Astrocyte (in vitro differentiated cells and primary cell): ENCODE data around the gene IMPDH2.

Source experiments
- CTCF ChIP-seq: IDR thresholded peaks from 2 replicates; pipeline ENCODE4 v1.5.1; 2011; ENCODE audit warnings: low read depth, mild to moderate bottlenecking, inconsistent platforms, low read length, moderate library complexity; ENCODE audit not compliant: insufficient read depth
- EZH2 ChIP-seq: IDR thresholded peaks from 2 replicates; pipeline ENCODE4 v1.6.1; 2012; ENCODE audit warnings: mild to moderate bottlenecking, low read length, inconsistent platforms; ENCODE audit not compliant: insufficient read depth

GRCh38 chr3:48990636-48991469 is 38.3 kb downstream of the IMPDH2 start:
- TF ChIP-seq CTCF (no peak), EZH2 (no peak)
